Prostate gland (tissue), 2 donors: ENCODE measurements around the gene PRR7. TPM values are rescaled to one million over a fixed set of nuclear protein-coding genes. Genes with fewer than 3 reads are reported as not detected.

Experiments used
- DNase-seq: peaks from one replicate; pipeline ENCODE4 v3.0.0-alpha.2; 2019; ENCODE audit warnings: low spot score
- H3K27ac ChIP-seq, 2 donors: fragments of 200-600 bp; sonication (generic); 2 replicates each; pipeline ENCODE4 v1.5.1; 2017 to 2019
- H3K27me3 ChIP-seq: fragments of 200-600 bp; sonication (generic); replicated peaks from 2 replicates; pipeline ENCODE4 v1.5.1; 2019; ENCODE audit not compliant: insufficient read depth
- H3K36me3 ChIP-seq, 2 donors: fragments of 200-600 bp; sonication (generic); 1 replicate in 1 of 2; 2 replicates in 1 of 2; pipeline versions ENCODE4 v1.5.1 to v1.8.1; 2017 to 2019
- H3K4me1 ChIP-seq: fragments of 200-600 bp; sonication (generic); replicated peaks from 2 replicates; pipeline ENCODE4 v1.5.1; 2019
- H3K4me3 ChIP-seq, 2 donors: fragments of 200-600 bp; sonication (generic); 2 replicates each; pipeline ENCODE4 v1.5.1; 2017 to 2019
- H3K9me3 ChIP-seq: fragments of 200-600 bp; sonication (generic); 2 replicates; pipeline ENCODE4 v1.5.1; 2017
- CTCF ChIP-seq, 4 experiments: fragments of 200-600 bp in 2 of 4; fragments of 450-650 bp in 2 of 4; sonication (generic) in 2 of 4; IDR thresholded peaks; 1 replicate in 3 of 4; 2 replicates in 1 of 4; pipeline ENCODE4 v1.5.1; 2016 to 2019; ENCODE audit warnings: antibody characterized with exemption in 4 of 4, mild to moderate bottlenecking in 2 of 4, moderate library complexity in 2 of 4
- POLR2A ChIP-seq: fragments of 450-650 bp; IDR thresholded peaks from one replicate; pipeline ENCODE4 v1.6.1; 2016; ENCODE audit warnings: antibody characterized with exemption, mild to moderate bottlenecking
- POLR2AphosphoS5 ChIP-seq: sonication (generic); formaldehyde crosslinking; IDR thresholded peaks from one replicate; pipeline ENCODE4 v1.6.1; 2017; ENCODE audit warnings: antibody characterized with exemption
- WGBS: methylation state at CpG from one replicate; pipeline ENCODE4 v1.1.5; 2018; 5-methylcytosine and 5-hydroxymethylcytosine counted together
- intact Hi-C: fragments of 100-400 bp; cut with DNase I; formaldehyde crosslinking; loops from one replicate; pipeline ENCODE4 v1.14.2; 2022
- total RNA-seq, 2 donors: library from RNA; depleted of rRNA; stranded (reverse); fragments of >200 nt; gene quantifications; one replicate each; pipeline ENCODE4 v1.1.0, GENCODE V29; 2016

Gene PRR7
- total RNA-seq, 2 donors from 2014 or later = 8.7 to 11.0 TPM

- no peak overlapping the region for H3K27ac ChIP-seq
- WGBS = 91% methylated on average over 3 of the region's 3 CpGs
- TF ChIP-seq CTCF (IDR thresholded peaks at IDR 0.05) (no peak), POLR2A (no peak), POLR2AphosphoS5 (no peak)
- H3K9me3 ChIP-seq = no peaks in the 10 kb centered on the region
- peaks cover 0 to 5% of the 10 kb centered on the region in 2 donors for H3K36me3 ChIP-seq
- no peak for DNase-seq
- H3K27me3 ChIP-seq = no peaks in the 10 kb centered on the region
- no peaks in the 10 kb centered on the region for H3K4me1 ChIP-seq
- H3K4me3 ChIP-seq = no peak overlapping the region
- intact Hi-C loops = no loop called here
Observed at GRCh38 chr5:177486256-177486655, 39.6 kb downstream of the PRR7 start.

- Histone ChIP-seq H3K36me3 (peaks cover 0 to 5% of the 10 kb centered on the region in 2 donors), H3K4me3 (no peak overlapping the region), H3K27me3 (no peaks in the 10 kb centered on the region), H3K27ac (no peak overlapping the region), H3K4me1 (no peaks in the 10 kb centered on the region), H3K9me3 (no peaks in the 10 kb centered on the region)
- DNase-seq = no peak
- intact Hi-C loops = no loop called here
- 87% methylated on average over 8 of the region's 8 CpGs for WGBS
- no peak for TF ChIP-seq CTCF (IDR thresholded peaks at IDR 0.05)
- TF ChIP-seq POLR2AphosphoS5 = no peak
- no peak for TF ChIP-seq POLR2A
Observed at GRCh38 chr5:177487144-177487543, 40.5 kb downstream of the PRR7 start.

GRCh38 chr5:177487975-177488374 is 41.4 kb downstream of the PRR7 start:
- H3K9me3 ChIP-seq = no peaks in the 10 kb centered on the region
- H3K4me3 ChIP-seq = no peak overlapping the region
- H3K27ac ChIP-seq = no peak overlapping the region
- intact Hi-C loops = no loop called here
- no peak for TF ChIP-seq POLR2A
- TF ChIP-seq CTCF (IDR thresholded peaks at IDR 0.05) = no peak
- TF ChIP-seq POLR2AphosphoS5 = no peak
- H3K27me3 ChIP-seq = no peaks in the 10 kb centered on the region
- no peak for DNase-seq
- WGBS = 84% methylated on average over 14 of the region's 15 CpGs
- peaks cover 0 to 5% of the 10 kb centered on the region in 2 donors for H3K36me3 ChIP-seq
- no peaks in the 10 kb centered on the region for H3K4me1 ChIP-seq

- intact Hi-C loops = no loop called here
- no peak overlapping the region for H3K27ac ChIP-seq
- no peak for DNase-seq
- peaks cover 0 to 5% of the 10 kb centered on the region in 2 donors for H3K36me3 ChIP-seq
- H3K4me1 ChIP-seq = no peaks in the 10 kb centered on the region
- TF ChIP-seq CTCF (IDR thresholded peaks at IDR 0.05) = no peak
- TF ChIP-seq POLR2AphosphoS5 = no peak
- TF ChIP-seq POLR2A = no peak
- no peaks in the 10 kb centered on the region for H3K9me3 ChIP-seq
- no peaks in the 10 kb centered on the region for H3K27me3 ChIP-seq
- no peak overlapping the region for H3K4me3 ChIP-seq
- 65% methylated on average over 25 of the region's 26 CpGs for WGBS
Observed at GRCh38 chr5:177489119-177489716, 42.6 kb downstream of the PRR7 start.

GRCh38 chr5:177490311-177490991 is 43.8 kb downstream of the PRR7 start:
- H3K27ac ChIP-seq = no peak overlapping the region
- TF ChIP-seq CTCF (IDR thresholded peaks at IDR 0.05) (no peak), POLR2A (no peak), POLR2AphosphoS5 (no peak)
- H3K36me3 ChIP-seq = peaks cover 0 to 5% of the 10 kb centered on the region in 2 donors

More at GRCh38 chr5:177490311-177490991, 43.8 kb downstream of the PRR7 start:
- no peaks in the 10 kb centered on the region for H3K27me3 ChIP-seq
- intact Hi-C loops = no loop called here
- H3K4me3 ChIP-seq = no peak overlapping the region
- H3K9me3 ChIP-seq = no peaks in the 10 kb centered on the region
- H3K4me1 ChIP-seq = no peaks in the 10 kb centered on the region
- 82% methylated on average over 15 of the region's 15 CpGs for WGBS
- no peak for DNase-seq
